Esophagus squamous epithelium (tissue), 5 donors: ENCODE results near the gene CACUL1. TPM values are rescaled to one million over a fixed set of nuclear protein-coding genes. Genes with fewer than 3 reads are reported as not detected.
A peak's percentile ranks its signal among the peaks of the same experiment; 100 is the strongest.

Experiments used
- DNase-seq: peaks from one replicate; lab custom pipeline; 2025; lab: John Stamatoyannopoulos, UW
- H3K27ac ChIP-seq, 4 donors: fragments of 200-600 bp; sonication (generic); one replicate each; pipeline ENCODE4 v1.5.1; 2016 to 2019; ENCODE audit warnings: mild to moderate bottlenecking in 1 of 4
- H3K27me3 ChIP-seq, 4 donors: fragments of 200-600 bp; sonication (generic); 1 replicate in 3 of 4; 2 replicates in 1 of 4; pipeline versions ENCODE4 v1.5.1 to v1.6.0; 2017 to 2021; ENCODE audit warnings: antibody characterized with exemption in 1 of 4
- H3K36me3 ChIP-seq, 3 donors: fragments of 200-600 bp; sonication (generic); one replicate each; pipeline ENCODE4 v1.5.1; 2016 to 2019
- H3K4me1 ChIP-seq, 3 donors: fragments of 200-600 bp; sonication (generic); one replicate each; pipeline ENCODE4 v1.5.1; 2017 to 2019
- H3K4me3 ChIP-seq, 4 donors: fragments of 200-600 bp; sonication (generic); 1 replicate in 3 of 4; 2 replicates in 1 of 4; pipeline ENCODE4 v1.5.1; 2016 to 2019; ENCODE audit warnings: mild to moderate bottlenecking in 2 of 4, moderate library complexity in 1 of 4
- H3K9me3 ChIP-seq, 3 donors: fragments of 200-600 bp; sonication (generic); one replicate each; pipeline ENCODE4 v1.5.1; 2016 to 2019
- POLR2A ChIP-seq, 4 donors: fragments of 450-650 bp; IDR thresholded peaks; one replicate each; pipeline ENCODE4 v1.6.1; 2017; ENCODE audit warnings: antibody characterized with exemption in 4 of 4, mild to moderate bottlenecking in 4 of 4, moderate library complexity in 3 of 4
- WGBS, 2 donors: methylation state at CpG; one replicate each; pipeline ENCODE4 v1.1.5; 2018; 5-methylcytosine and 5-hydroxymethylcytosine counted together
- intact Hi-C: fragments of 100-400 bp; cut with DNase I; formaldehyde crosslinking; loops from one replicate; pipeline ENCODE4 v1.15.0; 2022
- total RNA-seq, 4 donors: library from RNA; depleted of rRNA; stranded (reverse); fragments of >200 nt; gene quantifications; one replicate each; pipeline ENCODE4 v1.1.0, GENCODE V29; 2016
- TF ChIP-seq, protein P1 (sequence below), 6 experiments: fragments of 450-650 bp in 4 of 6; fragments of 200-600 bp in 2 of 6; sonication (generic) in 2 of 6; IDR thresholded peaks; one replicate each; pipeline ENCODE4 v1.5.1; 2016 to 2019; ENCODE audit warnings: antibody characterized with exemption in 6 of 6, mild to moderate bottlenecking in 4 of 6, moderate library complexity in 4 of 6
- donor health status: DM: yes; HTN: yes; CAD: no.

Gene CACUL1
- total RNA-seq, 4 donors from 2014 or later = 23.7 to 36.6 (median 31.4) TPM

DNA sequence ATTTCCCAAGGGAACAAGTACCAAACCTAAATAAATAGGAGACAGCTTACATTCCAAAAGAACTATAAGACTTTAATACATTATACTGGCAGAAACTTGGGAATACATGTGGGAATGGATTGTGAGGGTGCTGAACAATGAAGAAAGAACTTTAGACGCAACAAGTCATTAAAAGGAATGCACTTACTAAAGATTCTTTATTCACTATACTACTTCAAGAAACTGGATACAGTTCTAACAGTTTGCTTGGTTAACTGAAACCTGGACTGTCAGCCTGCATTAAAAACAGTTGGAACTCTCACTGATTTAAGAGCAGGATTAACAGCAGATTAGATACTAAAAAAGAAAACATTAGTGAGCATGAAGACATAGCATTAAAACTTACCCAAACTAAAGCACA lies 12.0 kb downstream of the CACUL1 start:
- Histone ChIP-seq H3K4me1 (peaks cover 6 to 65% (median 29%) of the 10 kb centered on the region in 3 donors), H3K36me3 (no peaks in the 10 kb centered on the region), H3K27ac (no peak overlapping the region), H3K27me3 (no peaks in the 10 kb centered on the region), H3K4me3 (no peak overlapping the region), H3K9me3 (no peaks in the 10 kb centered on the region)
- intact Hi-C loops = no loop called here
- no peak for DNase-seq
- TF ChIP-seq POLR2A (IDR thresholded peaks at IDR 0.05) = no peak
- TF ChIP-seq, protein P1, sequence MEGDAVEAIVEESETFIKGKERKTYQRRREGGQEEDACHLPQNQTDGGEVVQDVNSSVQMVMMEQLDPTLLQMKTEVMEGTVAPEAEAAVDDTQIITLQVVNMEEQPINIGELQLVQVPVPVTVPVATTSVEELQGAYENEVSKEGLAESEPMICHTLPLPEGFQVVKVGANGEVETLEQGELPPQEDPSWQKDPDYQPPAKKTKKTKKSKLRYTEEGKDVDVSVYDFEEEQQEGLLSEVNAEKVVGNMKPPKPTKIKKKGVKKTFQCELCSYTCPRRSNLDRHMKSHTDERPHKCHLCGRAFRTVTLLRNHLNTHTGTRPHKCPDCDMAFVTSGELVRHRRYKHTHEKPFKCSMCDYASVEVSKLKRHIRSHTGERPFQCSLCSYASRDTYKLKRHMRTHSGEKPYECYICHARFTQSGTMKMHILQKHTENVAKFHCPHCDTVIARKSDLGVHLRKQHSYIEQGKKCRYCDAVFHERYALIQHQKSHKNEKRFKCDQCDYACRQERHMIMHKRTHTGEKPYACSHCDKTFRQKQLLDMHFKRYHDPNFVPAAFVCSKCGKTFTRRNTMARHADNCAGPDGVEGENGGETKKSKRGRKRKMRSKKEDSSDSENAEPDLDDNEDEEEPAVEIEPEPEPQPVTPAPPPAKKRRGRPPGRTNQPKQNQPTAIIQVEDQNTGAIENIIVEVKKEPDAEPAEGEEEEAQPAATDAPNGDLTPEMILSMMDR (IDR thresholded peaks at IDR 0.05) = no peak
- WGBS, 2 donors = 60 to 71% methylated on average over 1 of the region's 1 CpG

DNA sequence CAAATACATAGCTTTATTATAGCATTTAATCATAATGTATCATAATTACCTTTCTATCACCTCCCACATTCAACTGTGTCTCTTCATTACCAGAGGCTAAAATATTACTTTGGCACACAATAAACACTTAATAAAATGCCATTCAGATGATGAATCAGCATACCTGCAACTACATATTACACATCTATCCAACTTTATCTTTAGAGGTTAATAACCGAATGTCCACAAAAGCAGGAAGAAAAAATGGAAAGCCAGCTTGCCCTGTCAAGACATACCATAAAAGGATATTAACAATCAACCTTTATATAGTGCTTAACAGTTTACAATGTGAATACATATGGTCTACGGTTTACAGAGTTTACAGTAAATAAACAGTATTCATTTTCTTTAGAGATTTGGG lies 12.7 kb downstream of the CACUL1 start:
- Histone ChIP-seq H3K27me3 (no peaks in the 10 kb centered on the region), H3K36me3 (no peaks in the 10 kb centered on the region), H3K9me3 (no peaks in the 10 kb centered on the region), H3K4me1 (peaks cover 6 to 69% (median 29%) of the 10 kb centered on the region in 3 donors), H3K27ac (no peak overlapping the region), H3K4me3 (peak overlapping the region in 1 of 4 donors; percentile 1)
- WGBS, 2 donors = 25 to 29% methylated on average over 2 of the region's 2 CpGs
- TF ChIP-seq, protein P1 (IDR thresholded peaks at IDR 0.05) = no peak
- no peak for TF ChIP-seq POLR2A (IDR thresholded peaks at IDR 0.05)
- no peak for DNase-seq
- intact Hi-C loops = no loop called here

DNA sequence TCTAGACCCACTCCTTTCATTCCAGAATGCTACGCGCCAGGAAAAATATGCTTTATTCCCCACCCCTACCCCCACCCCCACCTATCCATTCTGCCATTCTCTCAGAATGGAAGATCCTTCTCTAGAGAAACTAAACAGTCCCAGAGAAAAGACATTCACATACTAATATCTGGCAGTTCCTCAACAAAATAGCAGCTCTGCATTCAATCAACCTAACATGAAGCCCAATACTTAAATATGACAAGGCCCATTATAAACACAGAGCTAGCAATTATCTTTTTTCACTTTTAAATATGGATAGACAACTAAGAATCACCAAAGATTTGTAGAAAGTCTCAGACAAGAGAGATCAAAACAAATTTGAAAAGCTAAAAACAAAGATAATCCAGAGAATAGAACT lies 16.4 kb downstream of the CACUL1 start:
- H3K36me3 ChIP-seq = no peaks in the 10 kb centered on the region
- no peaks in the 10 kb centered on the region for H3K27me3 ChIP-seq
- H3K27ac ChIP-seq = no peak overlapping the region
- 95 to 100% methylated on average over 2 of the region's 2 CpGs for WGBS, 2 donors
- no peak for DNase-seq
- H3K4me3 ChIP-seq = no peak overlapping the region
- peaks cover 6 to 81% (median 25%) of the 10 kb centered on the region in 3 donors for H3K4me1 ChIP-seq
- TF ChIP-seq, protein P1 (IDR thresholded peaks at IDR 0.05) = no peak
- TF ChIP-seq POLR2A (IDR thresholded peaks at IDR 0.05) = no peak
- no peaks in the 10 kb centered on the region for H3K9me3 ChIP-seq
- intact Hi-C loops = no loop called here

DNA sequence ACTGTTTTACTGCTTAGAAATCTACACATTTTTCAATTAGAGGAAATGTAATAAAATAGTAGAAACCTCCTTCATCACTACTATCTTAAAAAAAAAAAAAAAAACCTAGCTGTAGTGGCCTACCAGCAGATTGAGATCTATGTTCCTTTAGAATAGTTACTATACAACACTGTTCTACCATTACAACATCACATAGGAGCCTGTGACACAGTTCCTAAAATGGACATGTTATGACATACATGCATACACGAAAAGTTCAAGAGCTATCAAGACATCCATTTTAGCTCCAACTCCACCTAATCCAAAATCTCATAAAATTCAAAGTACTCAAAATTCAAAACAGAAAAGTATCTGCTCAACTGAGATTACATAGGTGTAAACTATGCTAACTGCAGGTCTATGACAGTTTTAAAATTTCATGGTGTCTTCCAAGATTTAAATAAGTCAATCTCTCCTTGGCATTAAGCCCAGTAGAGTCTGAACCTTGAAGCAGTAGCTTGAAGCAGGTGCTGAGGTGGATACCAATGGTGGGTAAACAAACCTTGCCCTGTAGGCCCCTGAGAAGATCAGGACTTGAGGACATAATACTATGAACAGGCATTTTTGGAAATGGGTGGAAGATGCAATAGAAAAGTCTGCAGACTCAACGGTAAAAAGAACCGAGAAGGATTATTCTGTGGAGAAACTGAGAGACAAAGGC lies 17.0 kb downstream of the CACUL1 start:
- Histone ChIP-seq H3K27ac (no peak overlapping the region), H3K4me1 (peaks cover 6 to 79% (median 24%) of the 10 kb centered on the region in 3 donors)
- no peak for DNase-seq

DNA sequence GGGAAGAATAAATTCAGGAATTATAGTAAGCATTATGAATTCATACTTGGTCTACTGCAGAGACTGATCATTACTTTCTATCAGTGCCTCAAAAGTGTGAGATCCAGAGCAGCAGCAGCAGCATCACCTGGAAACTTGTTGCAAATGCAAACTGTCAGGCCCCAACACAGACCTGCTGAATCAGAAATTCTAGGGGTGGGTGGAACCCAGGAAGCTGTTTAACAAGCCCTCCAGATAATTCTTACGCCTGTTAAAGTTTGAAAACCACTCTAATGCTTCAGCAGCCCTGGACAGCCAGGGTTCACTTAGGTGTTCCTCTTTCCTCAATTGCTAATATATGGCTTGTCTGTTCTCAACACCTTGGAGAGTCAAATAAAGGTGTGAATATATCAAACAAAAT lies 19.5 kb downstream of the CACUL1 start:
- H3K4me1 ChIP-seq = peaks cover 6 to 87% (median 22%) of the 10 kb centered on the region in 3 donors
- 50 to 57% methylated on average over 1 of the region's 1 CpG for WGBS, 2 donors
- intact Hi-C loops = no loop called here

More for the DNA sequence above, 17.0 kb downstream of the CACUL1 start:
- TF ChIP-seq, protein P1 (IDR thresholded peaks at IDR 0.05) = no peak
- TF ChIP-seq POLR2A (IDR thresholded peaks at IDR 0.05) = no peak
- Histone ChIP-seq H3K4me3 (no peak overlapping the region), H3K9me3 (no peaks in the 10 kb centered on the region), H3K27me3 (no peaks in the 10 kb centered on the region), H3K36me3 (no peaks in the 10 kb centered on the region)
- intact Hi-C loops = no loop called here
- 80 to 83% methylated on average over 3 of the region's 3 CpGs for WGBS, 2 donors

More for the DNA sequence above, 19.5 kb downstream of the CACUL1 start:
- Histone ChIP-seq H3K36me3 (no peaks in the 10 kb centered on the region), H3K27ac (no peak overlapping the region), H3K27me3 (no peaks in the 10 kb centered on the region), H3K9me3 (no peaks in the 10 kb centered on the region), H3K4me3 (no peak overlapping the region)
- DNase-seq = no peak
- no peak for TF ChIP-seq POLR2A (IDR thresholded peaks at IDR 0.05)
- TF ChIP-seq, protein P1 (IDR thresholded peaks at IDR 0.05) = no peak
